HG03460 (cell line): Measurements from ENCODE around the gene ASB13.

Source experiments
- ATAC-seq: cut with Tn5 transposase; IDR thresholded peaks from one replicate; pipeline ENCODE4 v1.9.1; 2021; ENCODE audit not compliant: unreplicated experiment

Gene ASB13

GRCh38 chr10:5666008-5666840 is at the start of gene ASB13:
ASB13 (minus strand) TSS chr10:5666595; CDS start chr10:5666551, 44 bp downstream.
- ATAC-seq, result peak; percentile 75

GRCh38 chr10:5711642-5712041 is 45.2 kb upstream of the ASB13 start:
- ATAC-seq, result no peak

- no peak for ATAC-seq
Observed at GRCh38 chr10:5710859-5711258, 44.5 kb upstream of the ASB13 start.

- no peak for ATAC-seq
Observed at GRCh38 chr10:5709865-5710264, 43.5 kb upstream of the ASB13 start.

- no peak for ATAC-seq
Observed at GRCh38 chr10:5708356-5708755, 42.0 kb upstream of the ASB13 start.

- no peak for ATAC-seq
Observed at GRCh38 chr10:5698062-5698461, 31.7 kb upstream of the ASB13 start.

- no peak for ATAC-seq
Observed at GRCh38 chr10:5697342-5697741, 30.9 kb upstream of the ASB13 start.

- no peak for ATAC-seq
Observed at GRCh38 chr10:5694573-5694972, 28.2 kb upstream of the ASB13 start.

- ATAC-seq, result peak; percentile 79
Observed at GRCh38 chr10:5692461-5693358, 26.3 kb upstream of the ASB13 start.

GRCh38 chr10:5691786-5692185 is 25.4 kb upstream of the ASB13 start:
- no peak for ATAC-seq

GRCh38 chr10:5688587-5688986 is 22.2 kb upstream of the ASB13 start:
- ATAC-seq, result no peak

GRCh38 chr10:5685764-5686240 is 19.4 kb upstream of the ASB13 start:
- ATAC-seq, result no peak

GRCh38 chr10:5684971-5685763 is 18.8 kb upstream of the ASB13 start:
- peak; percentile 44 for ATAC-seq

- ATAC-seq, result peak; percentile 71
Observed at GRCh38 chr10:5684318-5684970, 18.0 kb upstream of the ASB13 start, which contains the start of gene TASOR2. TASOR2 (plus strand) TSS chr10:5684838; CDS start chr10:5720643, 35,805 bp downstream.

GRCh38 chr10:5683065-5683464 is 16.7 kb upstream of the ASB13 start:
- no peak for ATAC-seq

- no peak for ATAC-seq
Observed at GRCh38 chr10:5681930-5682329, 15.5 kb upstream of the ASB13 start.

- no peak for ATAC-seq
Observed at GRCh38 chr10:5679606-5680005, 13.2 kb upstream of the ASB13 start.

- no peak for ATAC-seq
Observed at GRCh38 chr10:5679037-5679435, 12.6 kb upstream of the ASB13 start.

GRCh38 chr10:5678397-5679036 is 12.1 kb upstream of the ASB13 start:
- no peak for ATAC-seq
